GM12878 (cell line): ENCODE measurements around the gene TLR5. TPM values are rescaled to one million over a fixed set of nuclear protein-coding genes. Genes with fewer than 3 reads are reported as not detected.

Experiments
- ATAC-seq: fragments of 200-7000 bp; cut with Tn5 transposase; 3 replicates; pipeline ENCODE4 v1.9.1; 2020; ENCODE audit warnings: mild to moderate bottlenecking, moderate library complexity
- BruUV-seq: library from RNA; stranded (reverse); fragments of 400-500 nt; replicated peaks from 2 replicates; lab custom pipeline; 2021; lab: Mats Ljungman, UMichigan
- CTCF ChIA-PET: fragments of 300-600 bp; sonication (Branson Sonifier 250); formaldehyde crosslinking; extraction: SDS; loops from one replicate; lab custom pipeline; 2021; ENCODE audit warnings: inconsistent platforms; lab: Yijun Ruan, JAX
- POLR2A ChIA-PET: fragments of 350-600 bp; formaldehyde crosslinking; extraction: SDS; loops from one replicate; lab custom pipeline; 2021; ENCODE audit warnings: inconsistent platforms; lab: Charles Lee
- RAD21 ChIA-PET: fragments of 300-600 bp; sonication (Branson Sonifier 250); formaldehyde crosslinking; loops from one replicate; lab custom pipeline; 2023; ENCODE audit warnings: antibody characterized with exemption; ENCODE audit not compliant: unreplicated experiment; lab: Charles Lee
- SMC1A ChIA-PET: fragments of 300-600 bp; sonication (Branson Sonifier 250); formaldehyde crosslinking; loops from one replicate; lab custom pipeline; 2023; ENCODE audit not compliant: unreplicated experiment, uncharacterized antibody; lab: Charles Lee
- DNase-seq: peaks from one replicate; pipeline ENCODE4 v3.0.0-alpha.2; 2011; ENCODE audit warnings: low read depth, low spot score
- FAIRE-seq: peaks from 3 replicates; lab custom pipeline; 2011; peaks lifted over from hg19 to GRCh38; lab: Jason Lieb, UNC
- H2AFZ ChIP-seq: 2 replicates; pipeline ENCODE4 v1.6.0; 2011; ENCODE audit warnings: low read depth, low read length, control low read depth; ENCODE audit not compliant: control insufficient read depth
- H3K27ac ChIP-seq: 2 replicates; pipeline ENCODE4 v1.5.1; 2011; ENCODE audit warnings: control low read depth; ENCODE audit not compliant: control insufficient read depth, insufficient read depth
- H3K27me3 ChIP-seq, 2 experiments: replicated peaks in 1 of 2; 2 replicates each; pipeline versions ENCODE4 v1.6.0 to v1.6.1; 2011; ENCODE audit warnings: low read length in 1 of 2; ENCODE audit not compliant: control insufficient read depth in 2 of 2, insufficient read depth in 2 of 2
- H3K36me3 ChIP-seq, 2 experiments: 2 replicates each; pipeline ENCODE4 v1.5.1; 2011; ENCODE audit warnings: low read length in 1 of 2; ENCODE audit not compliant: control insufficient read depth in 2 of 2, insufficient read depth in 2 of 2
- H3K4me1 ChIP-seq: 2 replicates; pipeline ENCODE4 v1.6.1; 2011; ENCODE audit warnings: mild to moderate bottlenecking, low read length, moderate library complexity, mixed read lengths; ENCODE audit not compliant: control insufficient read depth, insufficient read depth
- H3K4me2 ChIP-seq: 2 replicates; pipeline ENCODE4 v1.6.0; 2011; ENCODE audit warnings: control low read depth; ENCODE audit not compliant: control insufficient read depth, insufficient read depth
- H3K4me3 ChIP-seq: fragments of 200-600 bp; sonication (generic); 2 replicates; pipeline ENCODE4 v1.5.1; 2016
- H3K79me2 ChIP-seq: 2 replicates; pipeline ENCODE4 v1.6.0; 2011; ENCODE audit warnings: low read length; ENCODE audit not compliant: control insufficient read depth, insufficient read depth
- H3K9ac ChIP-seq: 2 replicates; pipeline ENCODE4 v1.8.0; 2011; ENCODE audit warnings: low read length, control low read depth, mixed read lengths; ENCODE audit not compliant: control insufficient read depth, insufficient read depth
- H3K9me3 ChIP-seq: replicated peaks from 3 replicates; pipeline ENCODE4 v1.5.1; 2011; ENCODE audit warnings: mild to moderate bottlenecking, low read length; ENCODE audit not compliant: control insufficient read depth, insufficient read depth
- H4K20me1 ChIP-seq: 2 replicates; pipeline ENCODE4 v1.6.0; 2011; ENCODE audit not compliant: control insufficient read depth, insufficient read depth
- CBX5 ChIP-seq: sonication (generic); IDR thresholded peaks from 2 replicates; pipeline ENCODE4 v1.6.1; 2016; ENCODE audit warnings: low read depth, moderate library complexity, mild to moderate bottlenecking, inconsistent platforms
- CHD1 ChIP-seq: IDR thresholded peaks from 2 replicates; pipeline ENCODE4 v1.6.1; 2012; ENCODE audit warnings: low read depth, low read length, improper control_type of control experiment
- MTA3 ChIP-seq: IDR thresholded peaks from 2 replicates; pipeline ENCODE4 v1.6.1; 2012; ENCODE audit warnings: low read length, inconsistent platforms, borderline replicate concordance
- RAD51 ChIP-seq: fragments of 450-650 bp; IDR thresholded peaks from 2 replicates; pipeline ENCODE4 v1.6.1; 2016; ENCODE audit warnings: moderate library complexity, mild to moderate bottlenecking, inconsistent platforms
- RFX5 ChIP-seq: IDR thresholded peaks from 2 replicates; pipeline ENCODE4 v1.6.1; 2011; ENCODE audit warnings: low read depth, low read length, improper control_type of control experiment
- YY1 ChIP-seq: IDR thresholded peaks from 2 replicates; pipeline ENCODE4 v1.6.1; 2011; ENCODE audit warnings: low read depth, mild to moderate bottlenecking, low read length
- WGBS: methylation state at CpG from one replicate; pipeline ENCODE4 v1.1.6; 2016; ENCODE audit warnings: low lambda C conversion rate; ENCODE audit not compliant: insufficient replicate concordance, insufficient coverage; ENCODE audit errors: missing lambda C conversion rate; 5-methylcytosine and 5-hydroxymethylcytosine counted together
- in situ Hi-C: fragments of 300-500 bp; cut with MboI; formaldehyde crosslinking; loops from 9 replicates; pipeline ENCODE4 v1.14.3; 2018; ENCODE audit warnings: mixed read lengths
- intact Hi-C: fragments of 100-400 bp; cut with micrococcal nuclease; formaldehyde crosslinking; loops from one replicate; pipeline ENCODE4 v1.14.2; 2022; ENCODE audit not compliant: unreplicated experiment
- polyA plus RNA-seq, 11 experiments: library from polyadenylated mRNA; depleted of rRNA in 4 of 11; unstranded in 6 of 11; stranded (reverse) in 5 of 11; fragments of >200 nt; fragmentation: Nextera tagmentation in 4 of 11; fragmentation: Illumina TruSeq in 1 of 11; extraction: Ambion mirVana in 4 of 11; extraction: Trizol in 1 of 11; gene quantifications; 1 replicate in 1 of 11; 2 replicates in 10 of 11; pipeline versions ENCODE4 v1.2.1 to v1.2.3, GENCODE V29; 2011 to 2016; ENCODE audit warnings: inconsistent platforms in 2 of 11, missing spikeins in 2 of 11, low read depth in 1 of 11
- total RNA-seq, 4 experiments: library from RNA; depleted of rRNA in 3 of 4; stranded (reverse); fragments of >200 nt in 3 of 4; fragmentation: Illumina TruSeq in 1 of 4; extraction: Trizol in 1 of 4; gene quantifications; 2 replicates each; pipeline versions ENCODE4 v1.2.1 to v1.2.3, GENCODE V29; 2013 to 2021

The TLR5 gene
- total and polyA plus RNA-seq, 10 of the 15 experiments (the other 5 are each of a cell fraction or from before 2014, with no cell fraction given) = 0.34 to 5.3 (median 0.79) TPM

DNA sequence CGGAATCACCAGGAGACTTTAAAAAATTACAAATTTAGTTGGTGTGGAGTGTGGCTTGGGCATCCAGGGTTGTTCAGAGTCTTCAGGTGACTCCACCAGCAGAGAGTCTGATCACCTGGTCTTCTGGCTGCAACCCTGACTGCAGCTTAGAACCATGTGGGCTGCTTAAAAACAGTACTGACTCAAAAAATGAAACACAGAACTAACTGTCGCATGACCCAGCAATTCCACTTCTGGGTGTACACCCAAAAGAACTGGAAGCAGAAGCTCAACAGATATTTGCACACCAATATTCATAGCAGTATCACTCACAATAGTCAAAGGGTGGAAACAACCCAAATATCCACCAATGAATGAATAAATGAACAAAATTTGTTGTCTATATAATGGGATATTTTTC lies 17.3 kb downstream of the TLR5 start:
- CTCF ChIA-PET = interaction anchor here (3.0 to 6.2 kb wide), 4 partner anchors 9 to 37 kb away, joined by 21 to 88 read pairs (median 38); partner anchors contain the start of gene TLR5
- POLR2A ChIA-PET = no interaction called here
- SMC1A ChIA-PET = interaction anchor here (1.0 to 4.9 kb wide), 4 partner anchors 9 to 109 kb away, joined by 3 to 30 read pairs (median 6); partner anchors contain the start of gene TLR5
- Histone ChIP-seq H3K36me3 (no peaks in the 10 kb centered on the region; a peak in 1 of 4 replicates), H3K4me3 (no peak overlapping the region), H3K4me2 (no peak overlapping the region), H3K79me2 (no peaks in the 10 kb centered on the region), H3K4me1 (no peaks in the 10 kb centered on the region), H3K9me3 (no peaks in the 10 kb centered on the region)
- DNase-seq (no peak), FAIRE-seq (no peak)
- no TSS peak for BruUV-seq
- RAD21 ChIA-PET = interaction anchor here (1.1 to 2.7 kb wide), 3 partner anchors 36 to 118 kb away, joined by 3 to 10 read pairs (median 6); no protein-coding TSS in a partner anchor
- 46% methylated on average over 2 of the region's 2 CpGs for WGBS
- TF ChIP-seq MTA3 (no peak), YY1 (no peak), RAD51 (0 out of 2 replicates have a peak, but pooled peaks have one; percentile 26)
- TF ChIP-seq, all 136 proteins: peak for 1
- in situ Hi-C loops = loop anchor here (25.0 kb wide), 1 partner anchor 1212 kb away; the partner anchor contains the start of gene NVL
- Histone ChIP-seq H2AFZ (no peak overlapping the region), H3K27ac (no peak overlapping the region), H3K27me3 (no peaks in the 10 kb centered on the region; a peak in 1 of 4 replicates), H3K9ac (no peak overlapping the region), H4K20me1 (no peaks in the 10 kb centered on the region)
- peak; percentile 9; the same call in 1 of the 3 replicates for ATAC-seq
- intact Hi-C loops = loop anchor here (10.0 kb wide), 1 partner anchor 661 kb away; no protein-coding TSS in a partner anchor

GRCh38 chr1:223123011-223123610 lies 19.9 kb downstream of the TLR5 start:
- H3K9me3 ChIP-seq = no peaks in the 10 kb centered on the region
- SMC1A ChIA-PET = interaction anchor here (0.7 to 4.9 kb wide), 14 partner anchors 8 to 562 kb away, joined by 3 to 30 read pairs (median 5); partner anchors contain the start of gene FAM177B
- no peak overlapping the region for H3K9ac ChIP-seq
- POLR2A ChIA-PET = interaction anchor here (1.1 to 1.6 kb wide), 3 partner anchors 11 to 658 kb away, joined by 3 to 6 read pairs (median 4); partner anchors contain the start of gene TLR5
- ATAC-seq = no peak
- no peak for FAIRE-seq
- WGBS = 47% methylated on average over 6 of the region's 6 CpGs
- no TSS peak for BruUV-seq
- H3K27me3 ChIP-seq = no peaks in the 10 kb centered on the region; a peak in 1 of 4 replicates
- no peak for DNase-seq
- no peaks in the 10 kb centered on the region for H4K20me1 ChIP-seq
- no peaks in the 10 kb centered on the region for H3K36me3 ChIP-seq
- H3K27ac ChIP-seq = no peak overlapping the region
- no peak for TF ChIP-seq RFX5
- no peak for TF ChIP-seq CHD1
- no peak for TF ChIP-seq CBX5
- TF ChIP-seq RAD51 = no peak
- TF ChIP-seq, all 136 proteins: peak for 0
- no peak overlapping the region for H2AFZ ChIP-seq
- ChIA-PET CTCF (interaction anchor here (0.6 to 6.2 kb wide), 46 partner anchors 8 to 1329 kb away, joined by 3 to 88 read pairs (median 4); partner anchors contain the start of gene TLR5), RAD21 (interaction anchor here (0.6 to 2.0 kb wide), 8 partner anchors 10 to 489 kb away, joined by 3 to 11 read pairs (median 4); no protein-coding TSS in a partner anchor)
- no peak overlapping the region for H3K4me2 ChIP-seq
- H3K4me3 ChIP-seq = no peak overlapping the region
- no peaks in the 10 kb centered on the region for H3K4me1 ChIP-seq
- no peaks in the 10 kb centered on the region for H3K79me2 ChIP-seq
- intact Hi-C loops = loop anchor here (2.0 to 10.0 kb wide), 2 partner anchors 330 to 658 kb away; no protein-coding TSS in a partner anchor
- in situ Hi-C loops = no loop called here
